Measurements from ENCODE around the gene CHSY1.

The CHSY1 gene

GRCh38 chr15:101210058-101210457, 41.8 kb downstream of the CHSY1 start:
- DNase-seq (ENCODE audit: low spot score) = no peak

GRCh38 chr15:101209285-101209845, 42.5 kb downstream of the CHSY1 start:
- DNase-seq (ENCODE audit: low spot score) = no peak

- DNase-seq (ENCODE audit: low spot score) = no peak
Observed at GRCh38 chr15:101207867-101208288, 44.0 kb downstream of the CHSY1 start.

GRCh38 chr15:101206176-101206591, 45.7 kb downstream of the CHSY1 start:
- DNase-seq (ENCODE audit: low spot score) = no peak

- no peak for DNase-seq (ENCODE audit: low spot score)
Observed at GRCh38 chr15:101204739-101205535, 46.9 kb downstream of the CHSY1 start.

GRCh38 chr15:101203607-101204189, 48.1 kb downstream of the CHSY1 start:
- no peak for DNase-seq (ENCODE audit: low spot score)

GRCh38 chr15:101203029-101203573, 48.7 kb downstream of the CHSY1 start:
- no peak for DNase-seq (ENCODE audit: low spot score)

- DNase-seq (ENCODE audit: low spot score) = no peak
Observed at GRCh38 chr15:101201411-101202174, 50.3 kb downstream of the CHSY1 start.

GRCh38 chr15:101200181-101200580, 51.7 kb downstream of the CHSY1 start:
- DNase-seq (ENCODE audit: low spot score) = no peak

- no peak for DNase-seq (ENCODE audit: low spot score)
Observed at GRCh38 chr15:101198800-101199199, 53.0 kb downstream of the CHSY1 start.

GRCh38 chr15:101198031-101198575, 53.7 kb downstream of the CHSY1 start:
- no peak for DNase-seq (ENCODE audit: low spot score)

GRCh38 chr15:101194546-101195125, 57.2 kb downstream of the CHSY1 start:
- no peak for DNase-seq (ENCODE audit: low spot score)

- no peak for DNase-seq (ENCODE audit: low spot score)
Observed at GRCh38 chr15:101193806-101194545, 57.9 kb downstream of the CHSY1 start.

- DNase-seq (ENCODE audit: low spot score) = no peak
Observed at GRCh38 chr15:101193120-101193644, 58.7 kb downstream of the CHSY1 start.

- DNase-seq (ENCODE audit: low spot score) = no peak
Observed at GRCh38 chr15:101192081-101192480, 59.8 kb downstream of the CHSY1 start.

- no peak for DNase-seq (ENCODE audit: low spot score)
Observed at GRCh38 chr15:101191242-101191641, 60.6 kb downstream of the CHSY1 start.

- no peak for DNase-seq (ENCODE audit: low spot score)
Observed at GRCh38 chr15:101190092-101190595, 61.7 kb downstream of the CHSY1 start.

GRCh38 chr15:101189409-101190091, 62.3 kb downstream of the CHSY1 start:
- DNase-seq (ENCODE audit: low spot score) = no peak

- DNase-seq (ENCODE audit: low spot score) = no peak
Observed at GRCh38 chr15:101188637-101189408, 63.0 kb downstream of the CHSY1 start.
